ENCODE results near the gene PLCD1.

The PLCD1 gene

GRCh38 chr3:38017445-38018295 is 11.8 kb downstream of the PLCD1 start:
- no peak for DNase-seq

GRCh38 chr3:38016847-38017444 is 12.5 kb downstream of the PLCD1 start:
- DNase-seq, result no peak

GRCh38 chr3:38016410-38016809 is 13.0 kb downstream of the PLCD1 start:
- no peak for DNase-seq

DNA sequence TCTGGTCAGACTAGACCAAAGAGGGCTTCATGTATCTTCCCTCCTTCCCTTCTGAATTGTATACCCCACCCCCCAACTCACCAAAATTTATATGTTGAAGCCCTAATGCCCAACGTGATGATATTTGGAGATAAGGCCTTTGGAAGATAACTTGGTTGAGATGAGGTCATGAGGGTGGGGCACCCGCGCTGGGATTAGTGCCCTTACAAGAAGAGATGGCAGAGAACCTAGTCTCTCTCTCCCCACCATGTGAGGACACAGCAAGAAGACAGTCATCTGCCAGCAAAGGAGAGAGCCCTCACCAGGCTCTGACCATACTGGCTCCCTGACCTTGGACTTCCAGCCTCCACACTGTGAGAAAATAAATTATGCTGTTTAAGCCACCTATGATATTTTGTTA is 13.5 kb downstream of the PLCD1 start:
- no peak for DNase-seq

GRCh38 chr3:38015485-38015884 is 14.0 kb downstream of the PLCD1 start:
- DNase-seq, result no peak

- no peak for DNase-seq
Observed at GRCh38 chr3:38011111-38011510, 18.3 kb downstream of the PLCD1 start.

GRCh38 chr3:38009807-38010591 is 19.4 kb downstream of the PLCD1 start:
- no peak for DNase-seq

- no peak for DNase-seq
Observed at GRCh38 chr3:38008971-38009580, 20.4 kb downstream of the PLCD1 start.

DNA sequence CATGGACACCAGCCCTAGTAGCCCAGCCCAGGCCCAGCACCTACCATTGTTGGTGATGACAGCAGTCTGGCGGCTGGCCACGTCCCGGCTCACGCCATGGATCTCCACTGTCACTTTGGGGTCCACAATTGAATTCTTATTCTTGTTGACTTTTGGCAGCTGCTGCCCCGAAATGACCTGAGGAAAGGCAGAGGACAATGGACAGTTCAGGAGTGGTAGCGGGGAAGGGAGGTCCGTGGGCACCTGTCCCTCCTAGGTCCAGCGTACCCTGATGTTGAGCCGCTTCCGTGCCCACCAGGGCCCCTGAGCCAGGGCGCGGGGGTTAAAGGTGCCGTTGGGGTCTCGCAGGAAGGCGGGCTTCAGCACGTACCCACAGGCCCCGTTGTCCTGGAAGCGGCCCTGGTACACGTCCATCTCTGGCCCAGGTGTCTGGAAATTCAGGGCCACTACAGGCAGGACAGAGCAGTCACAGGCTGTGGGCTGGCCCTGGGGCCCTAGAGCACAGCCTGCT is 21.2 kb downstream of the PLCD1 start:
- DNase-seq, result no peak

GRCh38 chr3:38007754-38008090 is 21.7 kb downstream of the PLCD1 start:
- no peak for DNase-seq

DNA sequence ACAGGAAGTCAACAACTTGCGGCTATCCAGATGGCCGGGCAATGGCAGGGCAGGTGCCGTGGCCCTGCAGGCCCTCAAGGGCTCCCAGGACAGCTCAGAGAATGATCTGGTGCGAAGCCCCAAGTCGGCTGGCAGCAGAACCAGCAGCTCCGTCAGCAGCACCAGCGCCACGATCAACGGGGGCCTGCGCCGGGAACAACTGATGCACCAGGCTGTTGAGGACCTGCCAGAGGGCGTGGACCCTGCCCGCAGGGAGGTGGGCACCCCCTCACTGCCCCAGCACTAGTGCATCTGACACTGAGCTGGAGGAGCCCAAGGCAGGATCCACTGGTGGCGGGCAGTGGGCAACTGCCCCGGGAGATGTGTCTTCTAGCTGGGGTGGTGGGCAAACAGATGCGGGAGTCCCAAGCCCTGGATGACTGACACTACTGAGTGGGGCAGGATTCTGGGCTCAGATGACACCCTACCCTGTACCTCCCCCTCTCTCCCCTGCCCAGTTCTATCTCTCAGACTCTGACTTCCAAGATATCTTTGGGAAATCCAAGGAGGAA is 22.9 kb downstream of the PLCD1 start:
- no peak for DNase-seq

- no peak for DNase-seq
Observed at GRCh38 chr3:38006031-38006430, 23.4 kb downstream of the PLCD1 start.

DNA sequence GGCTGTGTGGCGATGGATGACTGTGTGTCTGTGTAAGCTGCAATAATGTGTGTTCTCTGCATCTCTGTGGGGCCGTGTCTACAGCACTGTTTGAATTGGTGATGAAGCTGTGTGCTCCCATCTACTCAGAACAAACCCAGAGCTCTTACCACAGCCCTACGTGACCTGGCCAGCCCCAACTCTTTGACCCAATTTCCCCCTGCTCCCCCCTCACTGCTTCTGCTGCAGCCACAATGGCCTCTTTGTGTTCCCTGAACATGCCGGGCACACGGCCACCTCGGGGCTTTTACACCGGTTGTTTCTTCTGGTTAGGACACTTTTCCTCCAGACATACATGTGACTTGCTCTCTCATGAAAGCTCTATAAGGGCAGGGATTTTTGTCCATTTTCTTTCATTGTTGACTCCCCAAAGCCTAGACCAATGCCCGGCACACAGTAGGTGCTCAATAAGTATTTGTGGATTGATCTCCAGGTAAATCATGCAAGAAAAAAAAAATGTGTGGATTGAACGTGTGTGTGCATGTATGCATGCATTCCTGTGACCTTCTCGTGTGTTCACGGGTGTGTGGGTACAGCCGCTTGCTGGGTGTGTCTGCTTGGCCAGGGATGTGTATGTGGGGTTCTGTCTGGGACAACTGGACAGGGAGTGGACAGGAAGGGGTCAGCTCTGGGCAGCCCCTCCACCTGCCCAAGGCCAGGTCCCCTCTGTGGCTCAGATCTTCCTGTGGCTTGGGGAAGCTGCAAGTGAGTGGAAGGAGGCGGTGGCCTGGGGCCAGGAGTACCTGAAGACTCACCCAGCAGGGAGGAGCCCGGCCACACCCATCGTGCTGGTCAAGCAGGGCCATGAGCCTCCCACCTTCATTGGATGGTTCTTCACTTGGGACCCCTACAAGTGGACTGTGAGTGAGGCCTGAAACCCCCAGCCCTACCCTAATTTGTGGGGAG is 24.1 kb downstream of the PLCD1 start:
- peak; percentile 28 to 97 (median 87) for DNase-seq

DNA sequence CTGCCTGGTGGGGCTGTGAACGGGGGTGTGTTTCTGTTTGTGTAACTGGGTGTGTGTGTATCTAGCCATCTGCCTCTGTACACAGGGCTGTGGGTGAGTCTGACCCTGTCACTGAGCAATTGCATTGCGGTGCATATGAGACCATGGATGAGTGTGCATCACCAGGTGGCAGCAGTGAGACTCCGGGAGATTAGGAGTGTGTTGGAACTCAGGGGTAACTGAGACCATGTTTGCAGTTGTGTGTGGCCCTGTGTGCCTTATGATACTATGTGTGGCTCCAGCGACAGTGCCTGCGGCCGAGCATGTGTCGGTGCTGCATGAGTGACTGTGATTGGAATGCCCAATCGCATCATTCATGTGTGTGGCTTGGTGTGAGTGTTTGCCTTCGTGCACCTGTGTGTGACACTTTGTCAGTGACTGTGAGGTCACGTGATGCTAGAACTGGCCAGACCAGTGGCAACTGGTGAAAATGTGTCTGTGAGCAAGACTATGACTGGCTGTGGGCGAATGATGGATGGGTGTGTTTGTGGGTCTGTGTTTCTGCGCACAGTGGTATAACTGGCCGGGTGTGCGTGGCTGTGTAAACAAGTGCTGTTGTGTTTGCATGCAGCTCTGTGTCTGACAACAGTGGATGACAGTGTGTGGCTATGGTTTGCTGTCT is 24.9 kb downstream of the PLCD1 start:
- peak in 54 of 56 donors; percentile 22 to 97 (median 76) for DNase-seq

- DNase-seq, result peak in 5 of 56 donors; percentile 31 to 44 (median 34)
Observed at GRCh38 chr3:38003817-38004414, 25.5 kb downstream of the PLCD1 start.

- peak in 50 of 56 donors; percentile 15 to 83 (median 58) for DNase-seq
Observed at GRCh38 chr3:38003371-38003816, 26.0 kb downstream of the PLCD1 start.

- DNase-seq, result no peak
Observed at GRCh38 chr3:38002940-38003339, 26.5 kb downstream of the PLCD1 start.

- no peak for DNase-seq
Observed at GRCh38 chr3:38002291-38002876, 27.1 kb downstream of the PLCD1 start.
